Measurements from ENCODE around the gene SRD5A3.
"Not testable (repeated sequence)": the region's sequence is repeated elsewhere in the genome, so short reads cannot be mapped to it uniquely, and the experiment has no call there.

SRD5A3 gene

GRCh38 chr4:55346851-55347255 is 811 bp downstream of the SRD5A3 start:
- no CpG with 5 or more reads among the region's 16 CpGs for WGBS (ENCODE audit: insufficient coverage, insufficient read length)

DNA sequence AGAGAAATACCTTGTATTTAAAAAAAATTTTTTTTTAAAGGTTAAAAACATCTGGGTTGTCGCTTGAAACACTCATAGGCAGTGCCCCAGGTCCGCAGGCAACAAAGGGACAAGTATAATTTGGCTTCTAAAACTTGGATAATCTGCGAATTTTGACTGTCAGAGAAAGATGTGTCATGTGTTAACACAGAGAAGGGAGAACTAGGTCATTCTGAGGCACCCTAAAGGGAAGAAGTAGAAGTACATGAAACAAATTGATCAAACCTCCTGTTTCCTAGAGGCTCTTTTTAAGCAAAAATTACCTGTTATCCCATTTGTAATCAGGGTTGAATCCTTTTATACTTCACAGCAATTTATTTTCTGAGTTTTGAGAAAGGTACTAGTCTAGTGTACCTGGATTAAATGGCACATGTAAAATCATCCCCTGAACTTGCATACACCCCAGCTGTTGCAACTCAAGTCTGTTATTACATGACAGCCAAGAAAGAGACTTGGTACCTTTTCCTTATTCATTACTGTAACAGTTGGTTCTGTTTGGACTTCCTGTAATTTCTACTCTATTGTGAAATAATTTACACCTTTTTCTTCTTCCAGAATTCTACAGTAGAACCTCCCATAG is 1.7 kb downstream of the SRD5A3 start:
- no peaks in the 10 kb centered on the region for H3K9me3 ChIP-seq (ENCODE audit: control insufficient read depth, insufficient read depth, low read length)
- no peaks in the 10 kb centered on the region for H3K27me3 ChIP-seq (ENCODE audit: control insufficient read depth, insufficient read depth, low read length)
- no peak overlapping the region for H3K4me3 ChIP-seq (ENCODE audit: low read length)
- H3K4me1 ChIP-seq (ENCODE audit: control insufficient read depth, insufficient read depth, low read length): no peaks in the 10 kb centered on the region
- H3K27ac ChIP-seq (ENCODE audit: low read length): no peak overlapping the region
- DNase-seq (ENCODE audit: low read depth, low spot score): no peak
- WGBS (ENCODE audit: insufficient coverage, insufficient read length): no CpG with 5 or more reads among the region's 3 CpGs
- H3K36me3 ChIP-seq (ENCODE audit: control insufficient read depth, insufficient read depth, low read length): no peaks in the 10 kb centered on the region

More at GRCh38 chr4:55346851-55347255, 811 bp downstream of the SRD5A3 start:
- no peak overlapping the region for H3K27ac ChIP-seq (ENCODE audit: low read length)
- H3K4me1 ChIP-seq (ENCODE audit: control insufficient read depth, insufficient read depth, low read length): no peaks in the 10 kb centered on the region
- H3K4me3 ChIP-seq (ENCODE audit: low read length): peak overlapping the region; percentile 59; the same call in 1 of the 2 replicates
- H3K9me3 ChIP-seq (ENCODE audit: control insufficient read depth, insufficient read depth, low read length): no peaks in the 10 kb centered on the region
- no peak for DNase-seq (ENCODE audit: low read depth, low spot score)
- H3K36me3 ChIP-seq (ENCODE audit: control insufficient read depth, insufficient read depth, low read length): no peaks in the 10 kb centered on the region
- no peaks in the 10 kb centered on the region for H3K27me3 ChIP-seq (ENCODE audit: control insufficient read depth, insufficient read depth, low read length)

GRCh38 chr4:55348466-55348865 is 2.4 kb downstream of the SRD5A3 start:
- no peaks in the 10 kb centered on the region; the same call in 1 of the 2 replicates for H3K36me3 ChIP-seq (ENCODE audit: control insufficient read depth, insufficient read depth, low read length)
- DNase-seq (ENCODE audit: low read depth, low spot score): no peak
- no peaks in the 10 kb centered on the region for H3K27me3 ChIP-seq (ENCODE audit: control insufficient read depth, insufficient read depth, low read length)
- H3K27ac ChIP-seq (ENCODE audit: low read length): no peak overlapping the region
- H3K9me3 ChIP-seq (ENCODE audit: control insufficient read depth, insufficient read depth, low read length): no peaks in the 10 kb centered on the region
- H3K4me3 ChIP-seq (ENCODE audit: low read length): no peak overlapping the region
- H3K4me1 ChIP-seq (ENCODE audit: control insufficient read depth, insufficient read depth, low read length): no peaks in the 10 kb centered on the region
- WGBS (ENCODE audit: insufficient coverage, insufficient read length): no CpG with 5 or more reads among the region's 3 CpGs

DNA sequence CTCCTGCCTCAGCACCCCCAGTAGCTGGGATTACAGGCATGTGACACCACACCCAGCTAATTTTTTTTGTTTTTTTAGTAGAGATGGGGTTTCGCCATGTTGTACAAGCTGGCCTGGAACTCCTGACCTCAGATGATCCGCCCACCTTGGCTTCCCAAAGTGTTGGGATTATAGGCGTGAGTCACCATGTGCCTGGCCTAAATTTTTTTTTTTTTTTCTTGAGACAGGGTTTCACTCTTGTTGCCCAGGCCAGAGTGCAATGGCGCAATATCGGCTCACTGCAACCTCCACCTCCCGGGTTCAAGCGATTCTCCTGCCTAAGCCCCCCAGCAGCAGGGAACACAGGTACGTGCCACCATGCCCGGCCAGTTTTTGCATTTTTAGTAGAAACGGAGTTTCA is 4.8 kb downstream of the SRD5A3 start:
- H3K9me3 ChIP-seq (ENCODE audit: control insufficient read depth, insufficient read depth, low read length); H3K27ac ChIP-seq (ENCODE audit: low read length); H3K27me3 ChIP-seq (ENCODE audit: control insufficient read depth, insufficient read depth, low read length); H3K4me3 ChIP-seq (ENCODE audit: low read length); H3K4me1 ChIP-seq (ENCODE audit: control insufficient read depth, insufficient read depth, low read length); H3K36me3 ChIP-seq (ENCODE audit: control insufficient read depth, insufficient read depth, low read length); DNase-seq (ENCODE audit: low read depth, low spot score): not testable (repeated sequence)
- WGBS (ENCODE audit: insufficient coverage, insufficient read length): no CpG with 5 or more reads among the region's 10 CpGs

- Histone ChIP-seq H3K36me3 (ENCODE audit: control insufficient read depth, insufficient read depth, low read length) (no peaks in the 10 kb centered on the region; the same call in 1 of the 2 replicates), H3K27ac (ENCODE audit: low read length) (no peak overlapping the region), H3K9me3 (ENCODE audit: control insufficient read depth, insufficient read depth, low read length) (no peaks in the 10 kb centered on the region), H3K27me3 (ENCODE audit: control insufficient read depth, insufficient read depth, low read length) (no peaks in the 10 kb centered on the region), H3K4me1 (ENCODE audit: control insufficient read depth, insufficient read depth, low read length) (no peaks in the 10 kb centered on the region), H3K4me3 (ENCODE audit: low read length) (no peak overlapping the region)
- no peak for DNase-seq (ENCODE audit: low read depth, low spot score)
Observed at GRCh38 chr4:55351824-55352223, 5.8 kb downstream of the SRD5A3 start.

DNA sequence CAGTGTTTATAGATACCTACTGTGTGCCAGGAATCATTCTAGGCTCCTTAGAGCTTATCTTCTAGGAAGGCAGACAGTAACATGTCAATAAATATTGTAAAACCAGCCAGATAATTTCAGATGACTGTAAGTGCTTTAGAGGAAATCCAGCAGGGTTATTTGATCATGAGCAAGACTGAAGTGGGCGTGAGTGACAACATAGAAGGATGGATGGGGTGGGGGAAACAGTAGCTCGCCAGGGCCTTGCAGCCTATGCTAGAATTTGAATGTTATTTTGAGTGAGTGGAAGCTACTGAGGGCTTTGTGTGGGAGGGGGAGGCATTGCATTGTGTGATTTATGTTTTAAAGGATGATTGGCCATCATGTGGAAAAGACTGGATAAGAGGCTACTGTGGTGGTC is 6.7 kb downstream of the SRD5A3 start:
- no peaks in the 10 kb centered on the region for H3K4me1 ChIP-seq (ENCODE audit: control insufficient read depth, insufficient read depth, low read length)

DNA sequence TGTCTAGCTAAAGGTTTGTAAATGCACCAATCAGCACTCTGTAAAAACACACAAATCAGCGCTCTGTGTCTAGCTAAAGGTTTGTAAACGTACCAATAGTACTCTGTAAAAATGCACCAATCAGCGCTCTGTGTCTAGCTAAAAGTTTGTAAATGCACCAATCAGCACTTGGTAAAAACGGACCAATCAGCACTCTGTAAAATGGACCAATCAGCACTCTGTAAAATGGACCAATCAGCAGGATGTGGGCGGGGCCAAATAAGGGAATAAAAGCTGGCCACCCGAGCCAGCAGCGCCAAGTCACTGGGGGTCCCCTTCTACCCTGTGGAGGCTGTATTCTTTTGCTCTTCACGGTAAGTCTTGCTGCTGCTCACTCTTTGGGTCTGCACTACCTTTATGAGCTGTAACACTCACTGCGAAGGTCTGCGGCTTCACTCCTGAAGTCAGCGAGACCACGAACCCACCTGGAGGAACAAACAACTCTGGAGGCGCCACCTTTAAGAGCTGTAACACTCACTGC is 7.2 kb downstream of the SRD5A3 start:
- WGBS (ENCODE audit: insufficient coverage, insufficient read length): no CpG with 5 or more reads among the region's 13 CpGs
- not testable (repeated sequence) for H3K4me3 ChIP-seq (ENCODE audit: low read length); H3K36me3 ChIP-seq (ENCODE audit: control insufficient read depth, insufficient read depth, low read length); H3K27ac ChIP-seq (ENCODE audit: low read length); DNase-seq (ENCODE audit: low read depth, low spot score); H3K9me3 ChIP-seq (ENCODE audit: control insufficient read depth, insufficient read depth, low read length); H3K27me3 ChIP-seq (ENCODE audit: control insufficient read depth, insufficient read depth, low read length); H3K4me1 ChIP-seq (ENCODE audit: control insufficient read depth, insufficient read depth, low read length)

More for the DNA sequence above, 6.7 kb downstream of the SRD5A3 start:
- H3K9me3 ChIP-seq (ENCODE audit: control insufficient read depth, insufficient read depth, low read length): no peaks in the 10 kb centered on the region
- WGBS (ENCODE audit: insufficient coverage, insufficient read length): no CpG with 5 or more reads among the region's 2 CpGs
- H3K4me3 ChIP-seq (ENCODE audit: low read length): no peak overlapping the region
- DNase-seq (ENCODE audit: low read depth, low spot score): no peak
- no peaks in the 10 kb centered on the region; the same call in 1 of the 2 replicates for H3K36me3 ChIP-seq (ENCODE audit: control insufficient read depth, insufficient read depth, low read length)
- H3K27me3 ChIP-seq (ENCODE audit: control insufficient read depth, insufficient read depth, low read length): no peaks in the 10 kb centered on the region
- no peak overlapping the region for H3K27ac ChIP-seq (ENCODE audit: low read length)

DNA sequence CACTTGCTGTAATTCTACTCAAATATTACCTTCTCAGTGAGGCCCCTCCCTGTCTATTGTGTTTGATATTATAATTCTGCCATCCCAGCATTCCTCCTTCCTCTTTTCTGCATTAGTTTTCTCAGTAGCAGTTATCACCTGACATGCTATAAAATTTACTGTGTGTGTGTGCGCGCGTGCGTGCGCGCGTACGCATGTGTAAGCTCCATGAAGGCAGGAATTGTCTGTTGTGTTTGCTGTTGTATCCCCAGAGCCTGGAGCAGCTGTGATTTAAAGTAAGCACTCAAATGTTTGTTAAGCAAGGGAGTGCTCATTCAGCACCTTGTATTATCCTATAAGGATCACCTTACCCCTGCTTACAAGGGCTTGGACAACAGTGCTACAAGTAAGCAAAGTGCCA is 8.6 kb downstream of the SRD5A3 start:
- no peaks in the 10 kb centered on the region for H3K4me1 ChIP-seq (ENCODE audit: control insufficient read depth, insufficient read depth, low read length)
- no peak overlapping the region for H3K27ac ChIP-seq (ENCODE audit: low read length)
- no peaks in the 10 kb centered on the region; the same call in 1 of the 2 replicates for H3K36me3 ChIP-seq (ENCODE audit: control insufficient read depth, insufficient read depth, low read length)
- H3K27me3 ChIP-seq (ENCODE audit: control insufficient read depth, insufficient read depth, low read length): no peaks in the 10 kb centered on the region
- no peaks in the 10 kb centered on the region for H3K9me3 ChIP-seq (ENCODE audit: control insufficient read depth, insufficient read depth, low read length)
- no peak overlapping the region for H3K4me3 ChIP-seq (ENCODE audit: low read length)
- no CpG with 5 or more reads among the region's 8 CpGs for WGBS (ENCODE audit: insufficient coverage, insufficient read length)
- no peak for DNase-seq (ENCODE audit: low read depth, low spot score)

DNA sequence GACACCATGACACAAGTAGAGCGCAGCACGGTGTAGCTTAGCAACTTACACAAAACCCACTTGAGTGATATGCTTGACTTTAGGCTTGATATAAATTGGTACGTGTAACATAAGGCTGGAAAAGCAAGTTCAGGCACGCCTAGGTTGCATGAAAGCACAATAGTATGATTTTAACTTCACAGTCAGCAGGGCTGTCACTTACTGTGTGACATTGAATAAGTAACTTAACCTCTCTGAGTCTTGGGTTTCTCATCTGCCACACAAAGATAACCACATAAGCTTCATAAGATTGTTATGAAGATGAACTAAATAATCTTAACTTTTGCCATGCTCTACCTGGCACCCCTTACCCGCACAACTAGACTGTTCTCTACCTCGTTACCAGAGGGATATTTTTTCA is 9.5 kb downstream of the SRD5A3 start:
- WGBS (ENCODE audit: insufficient coverage, insufficient read length): no CpG with 5 or more reads among the region's 6 CpGs
- no peak for DNase-seq (ENCODE audit: low read depth, low spot score)
- Histone ChIP-seq H3K4me1 (ENCODE audit: control insufficient read depth, insufficient read depth, low read length) (no peaks in the 10 kb centered on the region), H3K9me3 (ENCODE audit: control insufficient read depth, insufficient read depth, low read length) (no peaks in the 10 kb centered on the region), H3K4me3 (ENCODE audit: low read length) (no peak overlapping the region), H3K36me3 (ENCODE audit: control insufficient read depth, insufficient read depth, low read length) (no peaks in the 10 kb centered on the region; the same call in 1 of the 2 replicates), H3K27ac (ENCODE audit: low read length) (no peak overlapping the region), H3K27me3 (ENCODE audit: control insufficient read depth, insufficient read depth, low read length) (no peaks in the 10 kb centered on the region)

GRCh38 chr4:55356991-55357461 is 11.0 kb downstream of the SRD5A3 start:
- no peaks in the 10 kb centered on the region for H3K4me1 ChIP-seq (ENCODE audit: control insufficient read depth, insufficient read depth, low read length)
- no peaks in the 10 kb centered on the region; the same call in 1 of the 2 replicates for H3K36me3 ChIP-seq (ENCODE audit: control insufficient read depth, insufficient read depth, low read length)
- H3K27ac ChIP-seq (ENCODE audit: low read length): no peak overlapping the region
- WGBS (ENCODE audit: insufficient coverage, insufficient read length): no CpG with 5 or more reads among the region's 5 CpGs
- H3K27me3 ChIP-seq (ENCODE audit: control insufficient read depth, insufficient read depth, low read length): no peaks in the 10 kb centered on the region
- no peaks in the 10 kb centered on the region for H3K9me3 ChIP-seq (ENCODE audit: control insufficient read depth, insufficient read depth, low read length)
- no peak overlapping the region for H3K4me3 ChIP-seq (ENCODE audit: low read length)
- no peak for DNase-seq (ENCODE audit: low read depth, low spot score)

GRCh38 chr4:55358246-55358645 is 12.2 kb downstream of the SRD5A3 start:
- Histone ChIP-seq H3K36me3 (ENCODE audit: control insufficient read depth, insufficient read depth, low read length) (no peaks in the 10 kb centered on the region), H3K4me1 (ENCODE audit: control insufficient read depth, insufficient read depth, low read length) (no peaks in the 10 kb centered on the region), H3K27me3 (ENCODE audit: control insufficient read depth, insufficient read depth, low read length) (no peaks in the 10 kb centered on the region), H3K9me3 (ENCODE audit: control insufficient read depth, insufficient read depth, low read length) (no peaks in the 10 kb centered on the region), H3K4me3 (ENCODE audit: low read length) (no peak overlapping the region), H3K27ac (ENCODE audit: low read length) (no peak overlapping the region)
- no peak for DNase-seq (ENCODE audit: low read depth, low spot score)
- whole genome bisulfite sequencing (ENCODE audit: insufficient coverage, insufficient read length): no CpG with 5 or more reads among the region's 2 CpGs

All from iPS DF 6.9 (cell line).